Measurements from ENCODE around the gene TMEM266. TPM values are rescaled to one million over a fixed set of nuclear protein-coding genes. Genes with fewer than 3 reads are reported as not detected.

TMEM266 gene
- total RNA-seq, 2 experiments from 2014 or later: 0.11 TPM; not detected in 1

- intact Hi-C loops (cut with micrococcal nuclease): no loop called here
- no peak overlapping the region for H3K27ac Mint-ChIP-seq
- H3K9me3 Mint-ChIP-seq: no peaks in the 10 kb centered on the region
- no peak overlapping the region for H3K4me3 Mint-ChIP-seq
- CTCF ChIA-PET: interaction anchor here (1.0 to 1.5 kb wide), 2 partner anchors 10 to 23 kb away, joined by 3 read pairs; no protein-coding TSS in a partner anchor
- no peaks in the 10 kb centered on the region for H3K36me3 Mint-ChIP-seq (ENCODE audit: low read depth)
- H3K4me1 Mint-ChIP-seq (ENCODE audit: low read depth): no peaks in the 10 kb centered on the region
- H3K27me3 Mint-ChIP-seq: no peaks in the 10 kb centered on the region
- POLR2A ChIA-PET: interaction anchor here (1.5 kb wide), 1 partner anchor 22 kb away, joined by 3 read pairs; no protein-coding TSS in a partner anchor
- ATAC-seq: no peak
- no peak for DNase-seq
- TF ChIP-seq CTCF (IDR thresholded peaks at IDR 0.05): no peak
These were observed 103.9 kb downstream of the TMEM266 start for GRCh38 chr15:76163457-76164295.

- no peaks in the 10 kb centered on the region for H3K9me3 Mint-ChIP-seq
- H3K27ac Mint-ChIP-seq: no peak overlapping the region
- ChIA-PET CTCF (interaction anchor here (1.5 kb wide), 1 partner anchor 24 kb away, joined by 3 read pairs; no protein-coding TSS in a partner anchor), POLR2A (interaction anchor here (1.5 kb wide), 1 partner anchor 21 kb away, joined by 3 read pairs; no protein-coding TSS in a partner anchor)
- H3K27me3 Mint-ChIP-seq: no peaks in the 10 kb centered on the region
- ATAC-seq (no peak), DNase-seq (no peak)
- H3K36me3 Mint-ChIP-seq (ENCODE audit: low read depth): no peaks in the 10 kb centered on the region
- no peaks in the 10 kb centered on the region for H3K4me1 Mint-ChIP-seq (ENCODE audit: low read depth)
- no peak overlapping the region for H3K4me3 Mint-ChIP-seq
- TF ChIP-seq CTCF (IDR thresholded peaks at IDR 0.05): no peak
- intact Hi-C loops (cut with micrococcal nuclease): no loop called here
These were observed 104.8 kb downstream of the TMEM266 start for GRCh38 chr15:76164602-76165001.

GRCh38 chr15:76165951-76166350, 106.2 kb downstream of the TMEM266 start:
- Mint-ChIP-seq H3K4me3 (no peak overlapping the region), H3K9me3 (no peaks in the 10 kb centered on the region), H3K27me3 (no peaks in the 10 kb centered on the region), H3K36me3 (ENCODE audit: low read depth) (no peaks in the 10 kb centered on the region), H3K4me1 (ENCODE audit: low read depth) (no peaks in the 10 kb centered on the region), H3K27ac (no peak overlapping the region)
- no peak for ATAC-seq
- CTCF ChIA-PET: no interaction called here
- DNase-seq: no peak
- intact Hi-C loops (cut with micrococcal nuclease): no loop called here
- no peak for TF ChIP-seq CTCF (IDR thresholded peaks at IDR 0.05)
- POLR2A ChIA-PET: no interaction called here

GRCh38 chr15:76168237-76168984, 108.6 kb downstream of the TMEM266 start:
- ATAC-seq (no peak), DNase-seq (no peak)
- no peak for TF ChIP-seq CTCF (IDR thresholded peaks at IDR 0.05)
- intact Hi-C loops (cut with micrococcal nuclease): no loop called here
- H3K27ac Mint-ChIP-seq: no peak overlapping the region
- no peaks in the 10 kb centered on the region for H3K36me3 Mint-ChIP-seq (ENCODE audit: low read depth)
- H3K4me3 Mint-ChIP-seq: no peak overlapping the region
- POLR2A ChIA-PET: no interaction called here
- H3K4me1 Mint-ChIP-seq (ENCODE audit: low read depth): no peaks in the 10 kb centered on the region
- H3K27me3 Mint-ChIP-seq: no peaks in the 10 kb centered on the region
- no peaks in the 10 kb centered on the region for H3K9me3 Mint-ChIP-seq
- CTCF ChIA-PET: interaction anchor here (1.2 to 1.4 kb wide), 2 partner anchors 18 to 29 kb away, joined by 3 to 4 read pairs; no protein-coding TSS in a partner anchor
